NB4 (cell line): ENCODE results near the gene STIM2.

Source experiments
- POLR2A ChIP-seq: IDR thresholded peaks from 2 replicates; pipeline ENCODE4 v1.6.1; 2011; ENCODE audit warnings: mild to moderate bottlenecking; ENCODE audit not compliant: insufficient read length; ENCODE audit errors: extremely low read depth
- TF ChIP-seq, protein P1 (sequence below): IDR thresholded peaks from one replicate; pipeline ENCODE4 v1.5.1; 2012; ENCODE audit warnings: low read depth, low read length

DNA sequence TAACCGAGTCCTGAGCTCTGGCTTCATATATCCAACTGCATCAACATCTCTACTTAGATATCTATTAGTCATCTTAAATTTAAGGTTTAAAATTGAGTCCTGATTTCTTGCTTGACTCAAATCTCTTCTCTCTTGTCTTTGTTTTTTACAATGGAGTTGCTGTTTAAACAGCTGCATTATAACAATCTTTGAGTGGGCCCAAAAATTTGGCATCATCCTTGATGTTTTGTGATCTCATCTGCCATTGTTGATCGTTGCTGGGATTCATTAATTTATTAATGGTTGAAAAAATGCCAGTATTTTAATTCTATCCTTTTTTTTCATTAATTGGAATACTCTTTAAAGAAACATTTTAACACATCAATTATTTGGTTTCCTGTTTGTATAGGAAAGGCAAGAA is 82.2 kb downstream of the STIM2 start:
- TF ChIP-seq POLR2A, result no peak
- TF ChIP-seq, protein P1, sequence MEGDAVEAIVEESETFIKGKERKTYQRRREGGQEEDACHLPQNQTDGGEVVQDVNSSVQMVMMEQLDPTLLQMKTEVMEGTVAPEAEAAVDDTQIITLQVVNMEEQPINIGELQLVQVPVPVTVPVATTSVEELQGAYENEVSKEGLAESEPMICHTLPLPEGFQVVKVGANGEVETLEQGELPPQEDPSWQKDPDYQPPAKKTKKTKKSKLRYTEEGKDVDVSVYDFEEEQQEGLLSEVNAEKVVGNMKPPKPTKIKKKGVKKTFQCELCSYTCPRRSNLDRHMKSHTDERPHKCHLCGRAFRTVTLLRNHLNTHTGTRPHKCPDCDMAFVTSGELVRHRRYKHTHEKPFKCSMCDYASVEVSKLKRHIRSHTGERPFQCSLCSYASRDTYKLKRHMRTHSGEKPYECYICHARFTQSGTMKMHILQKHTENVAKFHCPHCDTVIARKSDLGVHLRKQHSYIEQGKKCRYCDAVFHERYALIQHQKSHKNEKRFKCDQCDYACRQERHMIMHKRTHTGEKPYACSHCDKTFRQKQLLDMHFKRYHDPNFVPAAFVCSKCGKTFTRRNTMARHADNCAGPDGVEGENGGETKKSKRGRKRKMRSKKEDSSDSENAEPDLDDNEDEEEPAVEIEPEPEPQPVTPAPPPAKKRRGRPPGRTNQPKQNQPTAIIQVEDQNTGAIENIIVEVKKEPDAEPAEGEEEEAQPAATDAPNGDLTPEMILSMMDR, result no peak
